SK-N-SH (cell line): Measurements from ENCODE around the gene MEGF6. TPM values are rescaled to one million over a fixed set of nuclear protein-coding genes. Genes with fewer than 3 reads are reported as not detected.

Source experiments
- CTCF ChIA-PET: fragments of 300-600, 350-600 bp; formaldehyde crosslinking; extraction: SDS; loops from one replicate; lab custom pipeline; 2021; lab: Yijun Ruan, JAX
- POLR2A ChIA-PET: fragments of 350-600 bp; sonication (Branson Sonifier 250); formaldehyde crosslinking; extraction: SDS; loops from one replicate; lab custom pipeline; 2020; ENCODE audit warnings: antibody characterized with exemption, inconsistent platforms; lab: Yijun Ruan, JAX
- DNase-seq: peaks from one replicate; pipeline ENCODE4 v3.0.0; 2012
- H2AFZ ChIP-seq: fragments of 200-600 bp; sonication (generic); 2 replicates; pipeline ENCODE4 v1.8.1; 2016; ENCODE audit warnings: antibody characterized with exemption, mild to moderate bottlenecking, low read depth
- H3F3A ChIP-seq: fragments of 200-600 bp; sonication (generic); replicated peaks from 2 replicates; pipeline ENCODE3; 2016; ENCODE audit warnings: antibody characterized with exemption, mild to moderate bottlenecking; ENCODE audit not compliant: insufficient read depth
- H3K27ac ChIP-seq, 2 experiments: fragments of 200-500 bp in 1 of 2; fragments of 200-600 bp in 1 of 2; sonication (Bioruptor generic) in 1 of 2; sonication (generic), shearing (Covaris generic) in 1 of 2; 2 replicates each; pipeline versions ENCODE4 v1.5.1 to v1.6.1; 2014 to 2016; ENCODE audit warnings: low read depth in 2 of 2, inconsistent platforms in 1 of 2, low read length in 1 of 2, mild to moderate bottlenecking in 1 of 2, mixed read lengths in 1 of 2
- H3K27me3 ChIP-seq: fragments of 200-600 bp; sonication (generic), shearing (Covaris generic); 2 replicates; pipeline ENCODE4 v1.6.1; 2016; ENCODE audit warnings: mixed run types; ENCODE audit not compliant: insufficient read depth
- H3K36me3 ChIP-seq, 2 experiments: fragments of 200-500 bp in 1 of 2; fragments of 200-600 bp in 1 of 2; sonication (Bioruptor generic) in 1 of 2; sonication (generic) in 1 of 2; replicated peaks in 1 of 2; 2 replicates each; pipeline versions ENCODE3 to v1.5.1; 2014 to 2016; ENCODE audit warnings: low read length in 1 of 2, mild to moderate bottlenecking in 1 of 2; ENCODE audit not compliant: insufficient read depth in 2 of 2, control insufficient read depth in 1 of 2
- H3K4me1 ChIP-seq, 2 experiments: fragments of 200-500 bp in 1 of 2; fragments of 200-600 bp in 1 of 2; sonication (Bioruptor generic) in 1 of 2; sonication (generic), shearing (Covaris generic) in 1 of 2; 2 replicates each; pipeline versions ENCODE4 v1.5.1 to v1.6.1; 2014 to 2016; ENCODE audit warnings: low read depth in 1 of 2, low read length in 1 of 2, mixed run types in 1 of 2; ENCODE audit not compliant: insufficient read depth in 2 of 2, control insufficient read depth in 1 of 2
- H3K4me2 ChIP-seq: fragments of 200-600 bp; sonication (generic), shearing (Covaris generic); 2 replicates; pipeline ENCODE4 v1.6.1; 2017; ENCODE audit warnings: mixed run types
- H3K4me3 ChIP-seq, 2 experiments: fragments of 200-500 bp in 1 of 2; fragments of 200-600 bp in 1 of 2; sonication (Bioruptor generic) in 1 of 2; sonication (generic), shearing (Covaris generic) in 1 of 2; 2 replicates each; pipeline versions ENCODE4 v1.5.1 to v1.8.1; 2014 to 2016; ENCODE audit warnings: low read depth in 2 of 2, inconsistent platforms in 1 of 2, low read length in 1 of 2, mild to moderate bottlenecking in 1 of 2, mixed read lengths in 1 of 2, moderate library complexity in 1 of 2
- H3K79me2 ChIP-seq: fragments of 200-600 bp; sonication (generic); 2 replicates; pipeline ENCODE4 v1.8.1; 2017; ENCODE audit warnings: mild to moderate bottlenecking; ENCODE audit not compliant: insufficient read depth
- H3K9ac ChIP-seq: fragments of 200-600 bp; sonication (generic); 2 replicates; pipeline ENCODE4 v1.6.1; 2017; ENCODE audit warnings: mixed run types
- H3K9me2 ChIP-seq: fragments of 200-600 bp; sonication (generic); 2 replicates; pipeline ENCODE4 v1.6.1; 2017; ENCODE audit warnings: mixed run types
- H3K9me3 ChIP-seq: fragments of 200-600 bp; sonication (generic); 2 replicates; pipeline ENCODE4 v1.6.1; 2017; ENCODE audit warnings: mixed run types, mild to moderate bottlenecking, moderate library complexity
- H4K20me1 ChIP-seq: fragments of 200-600 bp; sonication (generic); 2 replicates; pipeline ENCODE4 v1.6.1; 2017; ENCODE audit warnings: mild to moderate bottlenecking, mixed run types; ENCODE audit not compliant: insufficient read depth
- CHD2 ChIP-seq: fragments of 150-350 bp; IDR thresholded peaks from 2 replicates; pipeline ENCODE4 v1.6.1; 2018; ENCODE audit warnings: low read length; ENCODE audit not compliant: partially characterized antibody
- CTCF ChIP-seq: fragments of 200-600 bp; sonication (generic); IDR thresholded peaks from 2 replicates; pipeline ENCODE4 v1.6.1; 2017; ENCODE audit warnings: antibody characterized with exemption, mild to moderate bottlenecking, moderate library complexity
- EP300 ChIP-seq, 2 experiments: IDR thresholded peaks; 2 replicates each; pipeline versions ENCODE4 v1.4.0 to v1.6.1; 2012; ENCODE audit warnings: borderline replicate concordance in 1 of 2, low read depth in 1 of 2, low read length in 1 of 2
- EZH2phosphoT487 ChIP-seq: fragments of 200-600 bp; sonication (generic); IDR thresholded peaks from 2 replicates; pipeline ENCODE4 v1.6.1; 2017; ENCODE audit warnings: low read depth, mixed run types, mild to moderate bottlenecking, antibody characterized with exemption, moderate library complexity, borderline replicate concordance
- FOXJ3 ChIP-seq: sonication (generic); formaldehyde crosslinking; IDR thresholded peaks from 2 replicates; pipeline ENCODE4 v1.5.1; 2020; ENCODE audit warnings: mild to moderate bottlenecking, missing genetic modification reagents
- MXI1 ChIP-seq: IDR thresholded peaks from 2 replicates; pipeline ENCODE4 v1.6.1; 2012; ENCODE audit warnings: mild to moderate bottlenecking, low read depth, low read length, improper control_type of control experiment
- TCF12 ChIP-seq: IDR thresholded peaks from 2 replicates; pipeline ENCODE4 v1.4.0; 2012
- USF1 ChIP-seq: IDR thresholded peaks from 2 replicates; pipeline ENCODE4 v1.4.0; 2012; ENCODE audit warnings: low read depth, borderline replicate concordance
- YY1 ChIP-seq: IDR thresholded peaks from 2 replicates; pipeline ENCODE4 v1.4.0; 2012; ENCODE audit warnings: low read depth, mild to moderate bottlenecking
- WGBS: methylation state at CpG from one replicate; pipeline ENCODE4 v1.1.6; 2017; ENCODE audit warnings: low lambda C conversion rate; 5-methylcytosine and 5-hydroxymethylcytosine counted together
- polyA plus RNA-seq, 3 experiments: library from polyadenylated mRNA; depleted of rRNA; stranded (reverse); fragments of >200 nt; gene quantifications; 2 replicates each; pipeline ENCODE4 v1.2.3, GENCODE V29; 2012

MEGF6 gene
- polyA plus RNA-seq, 1 of the 3 experiments (the other 2 are of a cell fraction), result 7.6 TPM

GRCh38 chr1:3546048-3546384 lies 65.3 kb downstream of the MEGF6 start:
- Histone ChIP-seq H3K9me3 (no peaks in the 10 kb centered on the region), H3K4me3 (no peak overlapping the region), H3K4me1 (peaks cover 0 to 70% of the 10 kb centered on the region in 2 experiments; a peak in 1 of 4 replicates), H3K4me2 (no peak overlapping the region), H2AFZ (no peak overlapping the region), H3K79me2 (no peaks in the 10 kb centered on the region), H3K36me3 (no peaks in the 10 kb centered on the region), H3K9me2 (no peaks in the 10 kb centered on the region), H3K9ac (no peak overlapping the region), H3F3A (no peaks in the 10 kb centered on the region), H3K27ac (peak overlapping the region in 1 of 2 experiments; percentile 62; a peak in 2 of 4 replicates), H4K20me1 (no peaks in the 10 kb centered on the region), H3K27me3 (no peaks in the 10 kb centered on the region)
- no peak for TF ChIP-seq FOXJ3 (CRISPR knock-in tag)
- no peak for TF ChIP-seq USF1
- TF ChIP-seq MXI1, result peak; percentile 5; the same call in 1 of the 2 replicates
- ChIA-PET CTCF (interaction anchor here (0.8 to 2.3 kb wide), 5 partner anchors 11 to 73 kb away, joined by 3 to 8 read pairs (median 6); no protein-coding TSS in a partner anchor), POLR2A (no interaction called here)
- 73% methylated on average over 3 of the region's 4 CpGs for WGBS
- no peak for DNase-seq

GRCh38 chr1:3545363-3546047 lies 65.8 kb downstream of the MEGF6 start:
- Histone ChIP-seq H3K9me2 (no peaks in the 10 kb centered on the region), H3F3A (no peaks in the 10 kb centered on the region), H3K27me3 (no peaks in the 10 kb centered on the region), H3K4me1 (peaks cover 0 to 67% of the 10 kb centered on the region in 2 experiments; a peak in 1 of 4 replicates), H3K36me3 (no peaks in the 10 kb centered on the region), H2AFZ (no peak overlapping the region), H3K9me3 (no peaks in the 10 kb centered on the region), H3K9ac (no peak overlapping the region), H3K4me2 (no peak overlapping the region), H3K27ac (peak overlapping the region in 1 of 2 experiments; percentile 62; a peak in 2 of 4 replicates), H3K4me3 (no peak overlapping the region), H3K79me2 (no peaks in the 10 kb centered on the region)
- peak; percentile 83 for DNase-seq
- WGBS, result 27% methylated on average over 6 of the region's 21 CpGs
- POLR2A ChIA-PET, result no interaction called here
- CTCF ChIA-PET, result interaction anchor here (0.8 to 2.3 kb wide), 7 partner anchors 10 to 92 kb away, joined by 3 to 9 read pairs (median 6); no protein-coding TSS in a partner anchor
- TF ChIP-seq TCF12 (no peak), EP300 (IDR thresholded peaks at IDR 0.05; ENCODE audit: borderline replicate concordance in 1 of 2, low read depth in 1 of 2, low read length in 1 of 2) (peak in 1 of 2 experiments; percentile 73; a peak in 1 of 4 replicates), MXI1 (no peak), EZH2phosphoT487 (no peak), CHD2 (peak; percentile 48), CTCF (no peak), YY1 (no peak)
- TF ChIP-seq, all 33 proteins: peak for 2
- H4K20me1 ChIP-seq, result no peaks in the 10 kb centered on the region
